ENCODE data around the gene SPDYE1. TPM values are rescaled to one million over a fixed set of nuclear protein-coding genes. Genes with fewer than 3 reads are reported as not detected.

SPDYE1 gene
- total RNA-seq, 1 donor from 2014 or later, result not detected

Other genes starting within 250 kb of the SPDYE1 start
- gene BLVRA, start 239.2 kb upstream of the SPDYE1 start, total RNA-seq, result 20.0 and 21.6 TPM in 2 replicates
- 49.6 and 61.7 TPM in 2 replicates for gene MRPS24, start 128.4 kb upstream of the SPDYE1 start, total RNA-seq
- 14.6 and 20.0 TPM in 2 replicates for gene URGCP, start 91.3 kb upstream of the SPDYE1 start, total RNA-seq
- gene UBE2D4, start 71.5 kb upstream of the SPDYE1 start, total RNA-seq, result 4.8 and 8.3 TPM in 2 replicates
- 85.9 and 97.8 TPM in 2 replicates for gene DBNL, start 46.8 kb downstream of the SPDYE1 start, total RNA-seq
- gene PGAM2, start 67.7 kb downstream of the SPDYE1 start, total RNA-seq, result under 0.01 TPM in 1 of 2 replicates, not detected in the other
- 4.1 and 7.1 TPM in 2 replicates for gene POLM, start 84.6 kb downstream of the SPDYE1 start, total RNA-seq
- 9.2 and 19.8 TPM in 2 replicates for gene AEBP1, start 106.4 kb downstream of the SPDYE1 start, total RNA-seq
- gene POLD2, start 125.7 kb downstream of the SPDYE1 start, total RNA-seq, result 39.5 and 47.5 TPM in 2 replicates
- not detected in 2 replicates for gene MYL7, start 143.4 kb downstream of the SPDYE1 start, total RNA-seq
- gene GCK, start 191.5 kb downstream of the SPDYE1 start, total RNA-seq, result 0.20 and 0.22 TPM in 2 replicates
- gene YKT6, start 203.1 kb downstream of the SPDYE1 start, total RNA-seq, result 75.0 and 78.9 TPM in 2 replicates

All from lung microvascular endothelial cell (primary cell).